Loucy (cell line): ENCODE measurements around the gene CXCR6.

Source experiments
- H2AFZ ChIP-seq: fragments of 200-600 bp; sonication (generic); 2 replicates; pipeline ENCODE4 v1.6.0; 2016; ENCODE audit warnings: antibody characterized with exemption, mild to moderate bottlenecking, low read length, moderate library complexity
- H3F3A ChIP-seq: fragments of 200-600 bp; 2 replicates; pipeline ENCODE4 v1.6.0; 2016; ENCODE audit warnings: antibody characterized with exemption, low read depth, mild to moderate bottlenecking
- H3K27me3 ChIP-seq: fragments of 200-600 bp; sonication (generic); 2 replicates; pipeline ENCODE4 v1.6.1; 2014; ENCODE audit warnings: low read length, mild to moderate bottlenecking; ENCODE audit not compliant: insufficient read depth, poor library complexity, severe bottlenecking
- H3K36me3 ChIP-seq: fragments of 200-600 bp; sonication (generic); 2 replicates; pipeline ENCODE4 v1.6.1; 2016; ENCODE audit warnings: low read length; ENCODE audit not compliant: insufficient read depth
- H3K4me1 ChIP-seq: fragments of 200-600 bp; sonication (generic); 2 replicates; pipeline ENCODE4 v1.5.1; 2014; ENCODE audit warnings: low read length, mild to moderate bottlenecking; ENCODE audit not compliant: insufficient read depth, poor library complexity, severe bottlenecking
- H3K4me2 ChIP-seq: fragments of 200-600 bp; sonication (generic); 2 replicates; pipeline ENCODE4 v1.6.0; 2014; ENCODE audit warnings: antibody characterized with exemption, low read length, low read depth, mild to moderate bottlenecking; ENCODE audit not compliant: poor library complexity, severe bottlenecking
- H3K4me3 ChIP-seq: fragments of 200-600 bp; sonication (generic); 2 replicates; pipeline ENCODE4 v1.5.1; 2014; ENCODE audit warnings: low read length, mild to moderate bottlenecking, mixed read lengths; ENCODE audit not compliant: poor library complexity, severe bottlenecking
- H3K79me2 ChIP-seq: fragments of 200-600 bp; sonication (generic); 2 replicates; pipeline ENCODE4 v1.6.1; 2014; ENCODE audit warnings: low read length; ENCODE audit not compliant: insufficient read depth
- H3K9ac ChIP-seq: fragments of 200-600 bp; sonication (generic); 2 replicates; pipeline ENCODE4 v1.6.0; 2014; ENCODE audit warnings: mild to moderate bottlenecking, low read depth, low read length, moderate library complexity; ENCODE audit not compliant: poor library complexity, severe bottlenecking
- H3K9me2 ChIP-seq: fragments of 200-600 bp; sonication (generic); replicated peaks from 2 replicates; pipeline ENCODE4 v1.6.1; 2016; ENCODE audit warnings: low read depth, low read length, mixed read lengths
- H3K9me3 ChIP-seq: fragments of 200-600 bp; sonication (generic); 2 replicates; pipeline ENCODE4 v1.6.1; 2014; ENCODE audit warnings: mild to moderate bottlenecking, antibody characterized with exemption, low read length, low read depth; ENCODE audit not compliant: insufficient read depth
- H4K20me1 ChIP-seq: fragments of 200-600 bp; sonication (generic); 2 replicates; pipeline ENCODE4 v1.6.0; 2014; ENCODE audit warnings: antibody characterized with exemption, low read length, mild to moderate bottlenecking; ENCODE audit not compliant: insufficient read depth, poor library complexity, severe bottlenecking
- EZH2phosphoT487 ChIP-seq: fragments of 200-600 bp; IDR thresholded peaks from 2 replicates; pipeline ENCODE4 v1.6.1; 2018; ENCODE audit warnings: antibody characterized with exemption, mild to moderate bottlenecking, moderate library complexity, borderline replicate concordance
- TF ChIP-seq, protein P1 (sequence below): fragments of 200-600 bp; sonication (generic); conservative IDR thresholded peaks from 2 replicates; pipeline ENCODE4 v1.5.1; 2014; ENCODE audit warnings: mild to moderate bottlenecking, antibody characterized with exemption, low read length

The CXCR6 gene

DNA sequence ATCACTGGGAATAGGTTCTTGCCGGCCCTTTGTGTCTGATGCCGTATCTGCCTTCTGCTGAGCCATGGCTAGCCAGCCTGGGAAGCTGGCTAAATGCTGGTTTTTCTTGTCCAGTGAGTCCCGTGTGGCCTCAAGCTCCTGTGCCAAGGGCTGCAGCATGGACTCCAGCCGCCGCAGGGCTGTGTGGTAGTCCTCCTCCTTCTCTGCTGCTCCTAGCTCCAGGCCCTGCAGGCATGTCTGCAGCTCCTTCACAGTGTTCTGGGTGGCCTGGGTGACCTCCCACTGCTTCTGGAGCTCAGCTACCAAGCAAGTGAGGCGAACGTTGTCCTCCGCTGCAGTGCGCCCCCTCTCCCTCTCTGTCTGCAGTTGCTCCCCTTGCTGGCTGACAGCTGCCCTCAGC is 24.9 kb downstream of the CXCR6 start:
- Histone ChIP-seq H3K9ac (no peak overlapping the region), H3K4me1 (peaks cover 26% of the 10 kb centered on the region), H2AFZ (no peak overlapping the region), H3K9me2 (no peaks in the 10 kb centered on the region), H3F3A (no peaks in the 10 kb centered on the region), H3K9me3 (no peaks in the 10 kb centered on the region), H3K79me2 (no peaks in the 10 kb centered on the region), H3K27me3 (no peaks in the 10 kb centered on the region), H3K4me2 (no peak overlapping the region), H3K36me3 (peaks cover 48% of the 10 kb centered on the region; the same call in 1 of the 2 replicates), H4K20me1 (no peaks in the 10 kb centered on the region), H3K4me3 (no peak overlapping the region)
- TF ChIP-seq, protein P1, sequence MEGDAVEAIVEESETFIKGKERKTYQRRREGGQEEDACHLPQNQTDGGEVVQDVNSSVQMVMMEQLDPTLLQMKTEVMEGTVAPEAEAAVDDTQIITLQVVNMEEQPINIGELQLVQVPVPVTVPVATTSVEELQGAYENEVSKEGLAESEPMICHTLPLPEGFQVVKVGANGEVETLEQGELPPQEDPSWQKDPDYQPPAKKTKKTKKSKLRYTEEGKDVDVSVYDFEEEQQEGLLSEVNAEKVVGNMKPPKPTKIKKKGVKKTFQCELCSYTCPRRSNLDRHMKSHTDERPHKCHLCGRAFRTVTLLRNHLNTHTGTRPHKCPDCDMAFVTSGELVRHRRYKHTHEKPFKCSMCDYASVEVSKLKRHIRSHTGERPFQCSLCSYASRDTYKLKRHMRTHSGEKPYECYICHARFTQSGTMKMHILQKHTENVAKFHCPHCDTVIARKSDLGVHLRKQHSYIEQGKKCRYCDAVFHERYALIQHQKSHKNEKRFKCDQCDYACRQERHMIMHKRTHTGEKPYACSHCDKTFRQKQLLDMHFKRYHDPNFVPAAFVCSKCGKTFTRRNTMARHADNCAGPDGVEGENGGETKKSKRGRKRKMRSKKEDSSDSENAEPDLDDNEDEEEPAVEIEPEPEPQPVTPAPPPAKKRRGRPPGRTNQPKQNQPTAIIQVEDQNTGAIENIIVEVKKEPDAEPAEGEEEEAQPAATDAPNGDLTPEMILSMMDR, result no peak
- TF ChIP-seq EZH2phosphoT487, result no peak

DNA sequence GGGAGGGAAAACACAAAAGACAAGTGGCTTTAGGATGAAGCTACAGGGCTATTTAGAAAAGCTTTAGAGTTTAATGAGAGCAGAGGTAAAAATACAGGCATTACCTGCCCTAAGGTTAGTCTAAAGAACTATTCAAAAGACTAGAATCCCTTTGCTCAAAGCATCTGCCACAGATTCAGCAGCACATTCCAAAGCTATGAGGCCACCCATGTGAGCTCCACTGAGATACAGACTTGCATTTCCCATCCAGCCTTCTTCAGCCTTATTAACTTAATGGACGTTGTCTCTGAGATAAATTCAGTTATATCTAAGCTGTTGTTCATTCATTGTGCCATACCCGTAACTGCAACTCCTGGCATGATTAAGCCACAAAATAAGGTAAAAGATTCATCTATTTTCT is 25.4 kb downstream of the CXCR6 start:
- Histone ChIP-seq H3K27me3 (no peaks in the 10 kb centered on the region), H3K9me2 (no peaks in the 10 kb centered on the region), H3F3A (no peaks in the 10 kb centered on the region), H3K36me3 (peaks cover 43% of the 10 kb centered on the region; the same call in 1 of the 2 replicates), H2AFZ (no peak overlapping the region), H4K20me1 (no peaks in the 10 kb centered on the region), H3K4me2 (no peak overlapping the region), H3K4me1 (peaks cover 27% of the 10 kb centered on the region), H3K4me3 (no peak overlapping the region), H3K9me3 (no peaks in the 10 kb centered on the region), H3K79me2 (no peaks in the 10 kb centered on the region), H3K9ac (no peak overlapping the region)
- TF ChIP-seq, protein P1, result no peak
- no peak for TF ChIP-seq EZH2phosphoT487

DNA sequence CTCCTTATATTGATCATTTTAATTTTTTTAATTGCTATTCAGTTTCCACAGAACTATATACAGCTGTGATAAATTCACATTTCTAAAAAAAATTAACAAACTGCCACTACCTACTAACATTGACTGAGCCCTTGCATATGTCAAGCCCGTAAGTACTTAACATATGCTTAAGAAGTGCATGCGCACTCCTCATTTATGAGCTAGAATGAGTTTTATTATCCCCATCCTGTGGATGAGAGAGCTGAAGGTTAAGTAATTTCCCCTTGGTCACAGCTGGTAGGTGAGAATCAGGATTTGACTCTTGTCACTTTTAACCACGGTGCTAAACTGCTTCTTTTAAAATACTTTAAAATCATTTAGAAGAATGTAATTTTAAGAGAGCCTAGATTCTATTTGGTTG is 25.9 kb downstream of the CXCR6 start:
- Histone ChIP-seq H3F3A (no peaks in the 10 kb centered on the region), H3K4me2 (no peak overlapping the region), H3K79me2 (no peaks in the 10 kb centered on the region), H4K20me1 (no peaks in the 10 kb centered on the region), H3K36me3 (peaks cover 42% of the 10 kb centered on the region; the same call in 1 of the 2 replicates), H3K9me3 (no peaks in the 10 kb centered on the region), H3K4me1 (peaks cover 27% of the 10 kb centered on the region), H3K27me3 (no peaks in the 10 kb centered on the region), H2AFZ (no peak overlapping the region), H3K9me2 (no peaks in the 10 kb centered on the region), H3K4me3 (no peak overlapping the region), H3K9ac (no peak overlapping the region)
- TF ChIP-seq EZH2phosphoT487, result no peak
- TF ChIP-seq, protein P1, result no peak
